Testis (tissue), 2 donors: ENCODE results near the gene MAPK10.

Source experiments
- POLR2A ChIP-seq: fragments of 450-650 bp; IDR thresholded peaks from one replicate; pipeline ENCODE4 v1.6.1; 2017; ENCODE audit warnings: antibody characterized with exemption, mild to moderate bottlenecking, moderate library complexity
- TF ChIP-seq, protein P1 (sequence below), 3 experiments: fragments of 450-650 bp in 2 of 3; fragments of 200-600 bp in 1 of 3; sonication (generic) in 1 of 3; IDR thresholded peaks; one replicate each; pipeline ENCODE4 v1.5.1; 2016 to 2019; ENCODE audit warnings: antibody characterized with exemption in 3 of 3, mild to moderate bottlenecking in 2 of 3, moderate library complexity in 1 of 3

DNA sequence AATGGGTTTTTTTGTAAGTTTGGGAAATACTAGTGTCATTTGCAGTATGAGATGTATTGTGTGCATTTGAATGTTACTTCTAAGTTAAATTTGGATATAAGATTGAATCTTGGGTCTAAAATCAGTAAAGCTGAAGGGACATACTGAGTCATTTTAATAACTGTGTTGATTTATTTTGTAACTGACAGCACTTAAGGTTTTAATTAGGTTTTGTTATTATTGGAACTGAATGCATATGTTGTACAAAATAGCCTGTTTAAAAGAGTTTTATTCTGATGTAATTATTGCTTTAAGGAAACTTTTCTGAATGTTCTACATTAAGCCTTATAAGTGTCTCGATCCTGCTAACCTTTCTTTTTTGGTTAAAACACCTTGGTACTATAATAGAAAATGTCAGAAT is 396.6 kb downstream of the MAPK10 start:
- TF ChIP-seq, protein P1, sequence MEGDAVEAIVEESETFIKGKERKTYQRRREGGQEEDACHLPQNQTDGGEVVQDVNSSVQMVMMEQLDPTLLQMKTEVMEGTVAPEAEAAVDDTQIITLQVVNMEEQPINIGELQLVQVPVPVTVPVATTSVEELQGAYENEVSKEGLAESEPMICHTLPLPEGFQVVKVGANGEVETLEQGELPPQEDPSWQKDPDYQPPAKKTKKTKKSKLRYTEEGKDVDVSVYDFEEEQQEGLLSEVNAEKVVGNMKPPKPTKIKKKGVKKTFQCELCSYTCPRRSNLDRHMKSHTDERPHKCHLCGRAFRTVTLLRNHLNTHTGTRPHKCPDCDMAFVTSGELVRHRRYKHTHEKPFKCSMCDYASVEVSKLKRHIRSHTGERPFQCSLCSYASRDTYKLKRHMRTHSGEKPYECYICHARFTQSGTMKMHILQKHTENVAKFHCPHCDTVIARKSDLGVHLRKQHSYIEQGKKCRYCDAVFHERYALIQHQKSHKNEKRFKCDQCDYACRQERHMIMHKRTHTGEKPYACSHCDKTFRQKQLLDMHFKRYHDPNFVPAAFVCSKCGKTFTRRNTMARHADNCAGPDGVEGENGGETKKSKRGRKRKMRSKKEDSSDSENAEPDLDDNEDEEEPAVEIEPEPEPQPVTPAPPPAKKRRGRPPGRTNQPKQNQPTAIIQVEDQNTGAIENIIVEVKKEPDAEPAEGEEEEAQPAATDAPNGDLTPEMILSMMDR (IDR thresholded peaks at IDR 0.05): no peak
- no peak for TF ChIP-seq POLR2A
